GM23248 (cell line): ENCODE measurements around the gene TMEM39A. TPM values are rescaled to one million over a fixed set of nuclear protein-coding genes. Genes with fewer than 3 reads are reported as not detected.

Experiments used
- DNase-seq: peaks from one replicate; pipeline ENCODE4 v3.0.0-alpha.2; 2015
- H2AFZ ChIP-seq: fragments of 200-600 bp; sonication (generic); 2 replicates; pipeline ENCODE4 v1.6.1; 2016; ENCODE audit warnings: antibody characterized with exemption
- H3F3A ChIP-seq: fragments of 200-600 bp; sonication (generic); 2 replicates; pipeline ENCODE4 v1.6.1; 2016; ENCODE audit warnings: mild to moderate bottlenecking, antibody characterized with exemption, mixed run types; ENCODE audit not compliant: insufficient read depth
- H3K27ac ChIP-seq: fragments of 200-600 bp; sonication (generic); 2 replicates; pipeline ENCODE4 v1.5.1; 2016; ENCODE audit warnings: mild to moderate bottlenecking
- H3K27me3 ChIP-seq: fragments of 200-600 bp; sonication (generic); replicated peaks from 2 replicates; pipeline ENCODE4 v1.6.1; 2016; ENCODE audit warnings: mild to moderate bottlenecking; ENCODE audit not compliant: insufficient read depth
- H3K36me3 ChIP-seq: fragments of 200-600 bp; sonication (generic); 2 replicates; pipeline ENCODE4 v1.6.1; 2016; ENCODE audit warnings: low read depth, mild to moderate bottlenecking
- H3K4me1 ChIP-seq: fragments of 200-600 bp; sonication (generic); 2 replicates; pipeline ENCODE4 v1.6.1; 2016; ENCODE audit warnings: mild to moderate bottlenecking; ENCODE audit not compliant: insufficient read depth
- H3K4me2 ChIP-seq: fragments of 200-600 bp; sonication (generic); one replicate; pipeline ENCODE4 v1.6.1; 2016; ENCODE audit warnings: mild to moderate bottlenecking; ENCODE audit not compliant: unreplicated experiment
- H3K4me3 ChIP-seq: fragments of 200-600 bp; sonication (generic); 2 replicates; pipeline ENCODE4 v1.5.1; 2016; ENCODE audit warnings: mild to moderate bottlenecking
- H3K79me2 ChIP-seq: fragments of 200-600 bp; sonication (generic); 2 replicates; pipeline ENCODE4 v1.6.1; 2016; ENCODE audit warnings: mild to moderate bottlenecking; ENCODE audit not compliant: insufficient read depth
- H3K9ac ChIP-seq: fragments of 200-600 bp; sonication (generic); 2 replicates; pipeline ENCODE4 v1.6.1; 2016; ENCODE audit warnings: mild to moderate bottlenecking
- H3K9me2 ChIP-seq: fragments of 200-600 bp; sonication (generic); 2 replicates; pipeline ENCODE4 v1.6.1; 2016; ENCODE audit warnings: mixed run types, mild to moderate bottlenecking, moderate library complexity; ENCODE audit not compliant: insufficient read depth
- H3K9me3 ChIP-seq: fragments of 200-600 bp; sonication (generic); one replicate; pipeline ENCODE4 v1.6.1; 2017; ENCODE audit warnings: low read depth
- H4K20me1 ChIP-seq: fragments of 200-600 bp; sonication (generic); 2 replicates; pipeline ENCODE4 v1.6.0; 2016; ENCODE audit not compliant: insufficient read depth
- EZH2 ChIP-seq: fragments of 200-600 bp; sonication (generic); IDR thresholded peaks from 2 replicates; pipeline ENCODE4 v1.6.1; 2018; ENCODE audit warnings: antibody characterized with exemption, mild to moderate bottlenecking; ENCODE audit not compliant: insufficient read depth, poor library complexity, severe bottlenecking
- EZH2phosphoT487 ChIP-seq: fragments of 200-600 bp; sonication (generic); IDR thresholded peaks from 2 replicates; pipeline ENCODE4 v1.6.1; 2018; ENCODE audit warnings: antibody characterized with exemption, moderate library complexity, mild to moderate bottlenecking, low read depth; ENCODE audit not compliant: insufficient read depth
- WGBS, 2 experiments: methylation state at CpG; one replicate each; pipeline ENCODE4 v1.1.6; 2015 to 2017; ENCODE audit warnings: low lambda C conversion rate in 2 of 2, low coverage in 1 of 2; ENCODE audit errors: missing lambda C conversion rate in 2 of 2; 5-methylcytosine and 5-hydroxymethylcytosine counted together
- in situ Hi-C: fragments of 300-500 bp; cut with MboI; formaldehyde crosslinking; loops from 2 replicates; pipeline ENCODE4 v1.15.0; 2020
- polyA plus RNA-seq: library from polyadenylated mRNA; unstranded; fragments of >200 nt; fragmentation: Nextera tagmentation; extraction: Ambion mirVana; gene quantifications from 2 replicates; pipeline ENCODE4 v1.2.1, GENCODE V29; 2016
- total RNA-seq: library from RNA; depleted of rRNA; stranded (reverse); fragments of >200 nt; shearing (Covaris generic); gene quantifications from 2 replicates; pipeline ENCODE4 v1.2.3, GENCODE V29; 2014

TMEM39A gene
- total and polyA plus RNA-seq, 2 experiments from 2014 or later, result 37.9 to 78.8 TPM

- 84 to 89% methylated on average over 4 of the region's 4 CpGs for WGBS, 2 experiments
- in situ Hi-C loops, result no loop called here
- Histone ChIP-seq H3K27ac (no peak overlapping the region), H3K79me2 (peaks cover 40% of the 10 kb centered on the region), H3K36me3 (peaks cover 45% of the 10 kb centered on the region), H3K9me2 (no peaks in the 10 kb centered on the region), H3F3A (no peaks in the 10 kb centered on the region), H3K4me1 (no peaks in the 10 kb centered on the region), H2AFZ (no peak overlapping the region), H3K4me2 (no peak overlapping the region), H4K20me1 (no peaks in the 10 kb centered on the region), H3K9me3 (no peaks in the 10 kb centered on the region), H3K9ac (no peak overlapping the region), H3K27me3 (no peaks in the 10 kb centered on the region), H3K4me3 (no peak overlapping the region)
- DNase-seq, result no peak
- no peak for TF ChIP-seq EZH2
- no peak for TF ChIP-seq EZH2phosphoT487
Measured at GRCh38 chr3:119506631-119507030, 43.2 kb upstream of the TMEM39A start.

- H3K79me2 ChIP-seq, result peaks cover 54% of the 10 kb centered on the region
- DNase-seq, result no peak
- peak overlapping the region; percentile 7 for H3K4me2 ChIP-seq
- WGBS, 2 experiments, result 38 to 50% methylated on average over 2 of the region's 2 CpGs
- no peak for TF ChIP-seq EZH2
- no peak for TF ChIP-seq EZH2phosphoT487
- no peak overlapping the region for H3K27ac ChIP-seq
- H4K20me1 ChIP-seq, result no peaks in the 10 kb centered on the region
- 0 out of 2 replicates have a peak, but pooled peaks cover 3% of the 10 kb centered on the region for H3F3A ChIP-seq
- H3K9me3 ChIP-seq, result no peaks in the 10 kb centered on the region
- H3K9ac ChIP-seq, result no peak overlapping the region
- no peak overlapping the region for H2AFZ ChIP-seq
- H3K9me2 ChIP-seq, result no peaks in the 10 kb centered on the region
- H3K4me3 ChIP-seq, result 0 out of 2 replicates have a peak overlapping the region, but pooled peaks have one; percentile 2
- in situ Hi-C loops, result no loop called here
- H3K4me1 ChIP-seq, result peaks cover 16% of the 10 kb centered on the region
- H3K27me3 ChIP-seq, result no peaks in the 10 kb centered on the region
- H3K36me3 ChIP-seq, result peaks cover 19% of the 10 kb centered on the region
Measured at GRCh38 chr3:119500901-119501300, 37.5 kb upstream of the TMEM39A start.

- no peaks in the 10 kb centered on the region for H4K20me1 ChIP-seq
- H3K36me3 ChIP-seq, result peaks cover 12% of the 10 kb centered on the region
- H3K4me3 ChIP-seq, result peak overlapping the region; percentile 99
- no peak overlapping the region for H3K4me2 ChIP-seq
- H3K9ac ChIP-seq, result no peak overlapping the region
- no peak overlapping the region for H3K27ac ChIP-seq
- peaks cover 16% of the 10 kb centered on the region for H3K4me1 ChIP-seq
- 87 to 90% methylated on average over 4 of the region's 4 CpGs for WGBS, 2 experiments
- in situ Hi-C loops, result no loop called here
- H3K9me3 ChIP-seq, result no peaks in the 10 kb centered on the region
- H3K79me2 ChIP-seq, result peaks cover 54% of the 10 kb centered on the region
- H3K27me3 ChIP-seq, result no peaks in the 10 kb centered on the region
- no peak overlapping the region for H2AFZ ChIP-seq
- H3F3A ChIP-seq, result 0 out of 2 replicates have a peak, but pooled peaks cover 3% of the 10 kb centered on the region
- TF ChIP-seq EZH2, result no peak
- TF ChIP-seq EZH2phosphoT487, result no peak
- no peaks in the 10 kb centered on the region for H3K9me2 ChIP-seq
- no peak for DNase-seq
Measured at GRCh38 chr3:119500265-119500664, 36.9 kb upstream of the TMEM39A start.

GRCh38 chr3:119498186-119499011 is 35.0 kb upstream of the TMEM39A start, which contains the start of gene TIMMDC1:
Gene TIMMDC1, plus strand, starts transcription at chr3:119498547. Its CDS starts 187 bp downstream, at chr3:119498734.
- Histone ChIP-seq H4K20me1 (no peaks in the 10 kb centered on the region), H3K79me2 (peaks cover 46% of the 10 kb centered on the region), H3K4me3 (peak within 1 kb of the TSS; percentile 99), H2AFZ (peak within 1 kb of the TSS; percentile 94), H3K9ac (peak within 1 kb of the TSS; percentile 98), H3K4me2 (peak within 1 kb of the TSS; percentile 87), H3K9me2 (no peaks in the 10 kb centered on the region), H3K9me3 (no peaks in the 10 kb centered on the region), H3K27me3 (no peaks in the 10 kb centered on the region), H3K36me3 (0 out of 2 replicates have a peak, but pooled peaks cover 3% of the 10 kb centered on the region), H3F3A (0 out of 2 replicates have a peak, but pooled peaks cover 3% of the 10 kb centered on the region), H3K4me1 (peaks cover 16% of the 10 kb centered on the region), H3K27ac (peak within 1 kb of the TSS; percentile 93)
- in situ Hi-C loops, result no loop called here
- 0 out of 2 replicates have a peak, but pooled peaks have one; percentile 47 for TF ChIP-seq EZH2phosphoT487
- no peak for TF ChIP-seq EZH2
- peak; percentile 99 for DNase-seq
- WGBS, 2 experiments, result 1% methylated on average over 58 of the region's 58 CpGs
